SKM-1 (cell line): ENCODE results near the gene SDR42E1.
"Not testable (repeated sequence)": the region's sequence is repeated elsewhere in the genome, so short reads cannot be mapped to it uniquely, and the experiment has no call there.

ENCODE experiments used
- DNase-seq: peaks from one replicate; lab custom pipeline; 2025; ENCODE audit not compliant: unreplicated experiment; lab: John Stamatoyannopoulos, UW

Gene SDR42E1

GRCh38 chr16:82006036-82006435 lies 5.2 kb downstream of the SDR42E1 start:
- DNase-seq, result no peak

GRCh38 chr16:82005027-82005830 lies 6.0 kb downstream of the SDR42E1 start:
- no peak for DNase-seq

- no peak for DNase-seq
These were observed 6.7 kb downstream of the SDR42E1 start for GRCh38 chr16:82004601-82005000.

GRCh38 chr16:82002831-82003230 lies 8.4 kb downstream of the SDR42E1 start:
- no peak for DNase-seq

GRCh38 chr16:81997738-81998137 lies 13.5 kb downstream of the SDR42E1 start:
- no peak for DNase-seq

GRCh38 chr16:81996664-81997509 lies 14.4 kb downstream of the SDR42E1 start:
- DNase-seq, result no peak

- no peak for DNase-seq
These were observed 15.6 kb downstream of the SDR42E1 start for GRCh38 chr16:81995651-81996050.

GRCh38 chr16:81994485-81994884 lies 16.8 kb downstream of the SDR42E1 start:
- no peak for DNase-seq

GRCh38 chr16:81992859-81993258 lies 18.4 kb downstream of the SDR42E1 start:
- DNase-seq, result no peak

- DNase-seq, result no peak
These were observed 23.6 kb downstream of the SDR42E1 start for GRCh38 chr16:81987706-81988105.

GRCh38 chr16:81987121-81987520 lies 24.1 kb downstream of the SDR42E1 start:
- no peak for DNase-seq

GRCh38 chr16:81977335-81977942 lies 33.8 kb downstream of the SDR42E1 start:
- DNase-seq, result not testable (repeated sequence)

GRCh38 chr16:81975637-81976036 lies 35.6 kb downstream of the SDR42E1 start:
- no peak for DNase-seq

- no peak for DNase-seq
These were observed 37.5 kb downstream of the SDR42E1 start for GRCh38 chr16:81973737-81974136.

- DNase-seq, result no peak
These were observed 39.4 kb downstream of the SDR42E1 start for GRCh38 chr16:81971853-81972252.

- DNase-seq, result no peak
These were observed 43.9 kb downstream of the SDR42E1 start for GRCh38 chr16:81967358-81967757.

GRCh38 chr16:81964808-81965207 lies 46.5 kb downstream of the SDR42E1 start:
- DNase-seq, result no peak

- DNase-seq, result peak; percentile 4
These were observed 54.9 kb downstream of the SDR42E1 start for GRCh38 chr16:81956213-81956948.

- DNase-seq, result no peak
These were observed 59.7 kb downstream of the SDR42E1 start for GRCh38 chr16:81951564-81951963.

- no peak for DNase-seq
These were observed 65.1 kb downstream of the SDR42E1 start for GRCh38 chr16:81946206-81946605.

GRCh38 chr16:81945665-81946064 lies 65.6 kb downstream of the SDR42E1 start:
- no peak for DNase-seq
